Osteoblast (primary cell): ENCODE measurements around the gene OLFM1. TPM values are rescaled to one million over a fixed set of nuclear protein-coding genes. Genes with fewer than 3 reads are reported as not detected.

Experiments used
- DNase-seq: peaks from one replicate; pipeline ENCODE4 v3.0.0; 2011; ENCODE audit warnings: low spot score, mixed read lengths; ENCODE audit not compliant: insufficient read length; ENCODE audit errors: missing footprints
- H2AFZ ChIP-seq: 2 replicates; pipeline ENCODE4 v1.6.0; 2011; ENCODE audit warnings: mild to moderate bottlenecking, low read length
- H3K27ac ChIP-seq: 2 replicates; pipeline ENCODE4 v1.5.1; 2011; ENCODE audit warnings: mild to moderate bottlenecking, low read depth, low read length, moderate library complexity
- H3K27me3 ChIP-seq: 2 replicates; pipeline ENCODE4 v1.6.0; 2012; ENCODE audit warnings: mild to moderate bottlenecking, control low read depth, inconsistent platforms, low read length, moderate library complexity; ENCODE audit not compliant: insufficient read depth
- H3K36me3 ChIP-seq: 2 replicates; pipeline ENCODE4 v1.5.1; 2011; ENCODE audit warnings: mild to moderate bottlenecking, low read length, control low read depth, moderate library complexity; ENCODE audit not compliant: insufficient read depth
- H3K4me1 ChIP-seq: 2 replicates; pipeline ENCODE4 v1.5.1; 2011; ENCODE audit warnings: mild to moderate bottlenecking, low read length, control low read depth, moderate library complexity; ENCODE audit not compliant: insufficient read depth
- H3K4me2 ChIP-seq: 2 replicates; pipeline ENCODE4 v1.6.0; 2011; ENCODE audit warnings: mild to moderate bottlenecking, low read length; ENCODE audit not compliant: insufficient read depth
- H3K4me3 ChIP-seq: fragments of 200-600 bp; sonication (generic); 3 replicates; pipeline ENCODE4 v1.5.1; 2012; ENCODE audit warnings: mild to moderate bottlenecking, low read length, inconsistent platforms; ENCODE audit not compliant: insufficient read depth
- H3K79me2 ChIP-seq: 2 replicates; pipeline ENCODE4 v1.6.0; 2012; ENCODE audit warnings: mild to moderate bottlenecking, low read length, control low read depth, inconsistent platforms; ENCODE audit not compliant: insufficient read depth
- H3K9me3 ChIP-seq: 2 replicates; pipeline ENCODE4 v1.5.1; 2011; ENCODE audit warnings: low read depth, low read length, control low read depth
- H4K20me1 ChIP-seq: 2 replicates; pipeline ENCODE4 v1.6.0; 2012; ENCODE audit warnings: mild to moderate bottlenecking, low read length, control low read depth; ENCODE audit not compliant: insufficient read depth
- CTCF ChIP-seq: IDR thresholded peaks from 2 replicates; pipeline ENCODE4 v1.5.1; 2011; ENCODE audit warnings: mild to moderate bottlenecking, low read depth, low read length, moderate library complexity; ENCODE audit errors: extremely low read depth
- total RNA-seq: library from RNA; depleted of rRNA; stranded (reverse); fragments of >200 nt; gene quantifications from 2 replicates; pipeline ENCODE4 v1.2.3, GENCODE V29; 2012

The OLFM1 gene
- total RNA-seq, 1 donor = under 0.01 TPM

GRCh38 chr9:135074354-135075233 lies 12.9 kb upstream of the OLFM1 start:
- Histone ChIP-seq H3K4me3 (no peak overlapping the region), H3K4me2 (no peak overlapping the region), H3K79me2 (no peaks in the 10 kb centered on the region), H3K27ac (no peak overlapping the region), H3K36me3 (no peaks in the 10 kb centered on the region), H3K4me1 (no peaks in the 10 kb centered on the region), H2AFZ (no peak overlapping the region), H4K20me1 (peaks cover 5% of the 10 kb centered on the region), H3K9me3 (no peaks in the 10 kb centered on the region), H3K27me3 (peaks cover 6% of the 10 kb centered on the region)
- no peak for TF ChIP-seq CTCF
- peak; percentile 71 for DNase-seq

GRCh38 chr9:135075234-135076142 lies 12.0 kb upstream of the OLFM1 start:
- peaks cover 5% of the 10 kb centered on the region for H4K20me1 ChIP-seq
- peaks cover 6% of the 10 kb centered on the region for H3K27me3 ChIP-seq
- no peaks in the 10 kb centered on the region for H3K36me3 ChIP-seq
- no peaks in the 10 kb centered on the region for H3K4me1 ChIP-seq
- H3K9me3 ChIP-seq = no peaks in the 10 kb centered on the region
- peak; percentile 86 for DNase-seq
- no peak overlapping the region for H3K4me3 ChIP-seq
- H3K79me2 ChIP-seq = no peaks in the 10 kb centered on the region
- TF ChIP-seq CTCF = no peak
- no peak overlapping the region for H3K27ac ChIP-seq
- no peak overlapping the region for H2AFZ ChIP-seq
- no peak overlapping the region for H3K4me2 ChIP-seq

- Histone ChIP-seq H3K4me2 (no peak overlapping the region), H3K27me3 (peaks cover 6% of the 10 kb centered on the region), H3K4me1 (no peaks in the 10 kb centered on the region), H3K36me3 (no peaks in the 10 kb centered on the region), H2AFZ (no peak overlapping the region), H4K20me1 (peaks cover 5% of the 10 kb centered on the region), H3K27ac (no peak overlapping the region), H3K79me2 (no peaks in the 10 kb centered on the region), H3K4me3 (no peak overlapping the region), H3K9me3 (no peaks in the 10 kb centered on the region)
- no peak for TF ChIP-seq CTCF
- peak; percentile 81 for DNase-seq
Measured at GRCh38 chr9:135076143-135076875, 11.2 kb upstream of the OLFM1 start.
